Measurements from ENCODE around the gene DNAJC3. TPM values are rescaled to one million over a fixed set of nuclear protein-coding genes. Genes with fewer than 3 reads are reported as not detected.

The DNAJC3 gene
- total and polyA plus RNA-seq, 9 of the 15 experiments (the other 6 are each of a cell fraction or from before 2014, with no cell fraction given) = 7.8 to 21.8 (median 10.4) TPM

DNA sequence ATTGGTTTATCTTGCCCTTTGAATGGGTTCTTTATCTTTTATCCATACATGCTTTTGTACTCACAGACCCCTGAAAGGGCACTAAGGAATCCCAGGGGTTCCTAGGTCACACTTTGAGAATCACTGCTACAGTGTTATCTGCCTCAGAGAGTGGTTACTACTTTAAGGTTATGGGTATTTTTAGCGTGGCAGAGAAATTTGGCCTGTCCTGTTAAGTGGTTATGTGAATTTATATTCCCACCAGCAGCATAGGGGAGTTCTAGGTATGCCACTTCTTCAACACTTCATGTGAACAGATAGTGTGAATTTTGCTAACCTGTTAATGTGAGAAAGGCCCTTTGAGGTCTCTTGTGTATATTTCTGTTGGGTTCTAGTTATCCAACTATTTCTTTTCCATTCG lies 75.7 kb downstream of the DNAJC3 start:
- DNase-seq (ENCODE audit: extremely low read depth in 1 of 4, low spot score in 3 of 4) = no peak
- no peak for ATAC-seq
- TF ChIP-seq ZNF165 (CRISPR knock-in tag; IDR thresholded peaks at IDR 0.05; ENCODE audit: borderline replicate concordance) = no peak
- no peak for TF ChIP-seq ZNF324 (CRISPR knock-in tag; IDR thresholded peaks at IDR 0.05)
- TF ChIP-seq SIX5 (IDR thresholded peaks at IDR 0.05; ENCODE audit: borderline replicate concordance in 1 of 2, insufficient read depth in 1 of 2, low read depth in 1 of 2, low read length in 2 of 2) = no peak
- no peak for TF ChIP-seq TAF7 (tag; IDR thresholded peaks at IDR 0.05)
- no peak for TF ChIP-seq RBM17 (IDR thresholded peaks at IDR 0.05; ENCODE audit: borderline replicate concordance, low read depth, low read length)
- TF ChIP-seq TBL1XR1 (IDR thresholded peaks at IDR 0.05; ENCODE audit: low read length in 2 of 2) = no peak
- TF ChIP-seq NR2F6 (CRISPR knock-in tag; IDR thresholded peaks at IDR 0.05) = no peak
- TF ChIP-seq ZNF184 (CRISPR knock-in tag; IDR thresholded peaks at IDR 0.05) = no peak
- no peak for TF ChIP-seq ZNF707 (CRISPR knock-in tag; conservative IDR thresholded peaks at IDR 0.05)
- no peak for TF ChIP-seq SP1 (CRISPR knock-in tag; IDR thresholded peaks at IDR 0.05)
- 9% methylated on average over 1 of the region's 2 CpGs for WGBS (ENCODE audit: insufficient coverage, low coverage, missing lambda C conversion rate)
- Histone ChIP-seq H3K4me2 (ENCODE audit: insufficient read depth, low read length) (no peak overlapping the region), H3K36me3 (ENCODE audit: control insufficient read depth, insufficient read depth, low read length) (peaks cover 2% of the 10 kb centered on the region; the same call in 1 of the 3 replicates), H3K79me2 (ENCODE audit: control insufficient read depth, insufficient read depth, low read length) (peaks cover 19% of the 10 kb centered on the region; the same call in 2 of the 3 replicates), H3K27ac (ENCODE audit: extremely low read depth, low read depth, low read length) (no peak overlapping the region), H4K20me1 (replicated peaks; ENCODE audit: control insufficient read depth, insufficient read depth, low read length) (no peaks in the 10 kb centered on the region), H3K27me3 (ENCODE audit: control insufficient read depth in 2 of 2, insufficient read depth in 2 of 2, low read length in 2 of 2) (no peaks in the 10 kb centered on the region), H3K4me3 (no peak overlapping the region), H3K4me1 (replicated peaks in 1 of 2; ENCODE audit: control insufficient read depth in 2 of 2, insufficient read depth in 2 of 2, low read length in 2 of 2) (peaks cover 0 to 13% of the 10 kb centered on the region in 2 experiments; a peak in 2 of 5 replicates), H3K9ac (ENCODE audit: insufficient read depth in 1 of 2, low read depth in 2 of 2, low read length in 2 of 2) (no peak overlapping the region), H3K9me1 (ENCODE audit: control insufficient read depth, insufficient read depth, low read length) (no peaks in the 10 kb centered on the region), H2AFZ (ENCODE audit: low read depth, low read length) (no peak overlapping the region), H3K9me3 (replicated peaks; ENCODE audit: control insufficient read depth, insufficient read depth, low read depth, low read length) (no peaks in the 10 kb centered on the region)
- FAIRE-seq = no peak
- BruUV-seq (replicated peaks) = no TSS peak
- intact Hi-C loops (cut with micrococcal nuclease) = no loop called here
- ChIA-PET POLR2A (no interaction called here), CTCF (ENCODE audit: low intra/inter-chr PET ratio) (no interaction called here)
- in situ Hi-C loops (cut with MboI) = no loop called here

Measured in K562 (cell line).